ENCODE results near the gene HCFC1R1.

DNA sequence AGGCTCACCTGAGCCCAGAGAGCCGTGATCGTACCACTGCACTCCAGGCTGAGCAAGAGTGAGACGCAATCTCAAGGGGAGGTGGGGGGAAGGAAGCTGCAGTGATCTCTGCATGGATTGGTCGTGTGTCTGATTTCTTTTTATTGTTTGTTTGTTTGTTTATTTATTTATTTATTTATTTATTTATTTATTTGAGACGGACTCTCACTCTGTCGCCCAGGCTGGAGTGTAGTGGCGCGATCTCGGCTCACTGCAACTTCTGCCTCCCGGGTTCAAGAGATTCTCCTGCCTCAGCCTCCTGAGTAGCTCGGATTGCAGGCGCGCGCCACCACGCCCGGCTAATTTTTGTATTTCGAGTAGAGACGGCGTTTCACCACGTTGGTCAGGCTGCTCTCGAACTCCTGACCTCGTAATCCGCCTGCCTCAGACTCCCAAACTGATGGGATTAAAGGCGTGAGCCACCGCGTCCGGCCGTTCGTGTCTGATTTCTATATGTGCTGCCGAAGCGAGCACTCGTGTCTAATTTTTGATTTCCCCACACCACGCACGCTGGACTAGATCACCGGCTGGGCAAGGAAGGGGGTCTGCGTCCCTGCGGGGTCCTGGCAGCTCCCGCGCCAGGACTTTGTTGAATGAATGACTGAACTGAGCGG, 4.0 kb downstream of the HCFC1R1 start:
- TF ChIP-seq CTCF (IDR thresholded peaks at IDR 0.05) (no peak), POLR2A (IDR thresholded peaks at IDR 0.05) (no peak)

Measured in adrenal gland (tissue), 5 donors.